Activated CD4-positive, alpha-beta memory T cell treated with anti-CD3 and anti-CD28 coated beads, Interleukin-2, amount 10 ng/mL, durations not matched to agents 7 days and 5 days (primary cell): ENCODE data around the gene LEFTY1. TPM values are rescaled to one million over a fixed set of nuclear protein-coding genes. Genes with fewer than 3 reads are reported as not detected.

Source experiments
- CTCF ChIA-PET: fragments of 350-600 bp; sonication (Branson Sonifier 250); formaldehyde crosslinking; loops from one replicate; lab custom pipeline; 2021; ENCODE audit warnings: antibody characterized with exemption, inconsistent platforms; lab: Charles Lee
- POLR2A ChIA-PET: fragments of 350-600 bp; sonication (Branson Sonifier 250); formaldehyde crosslinking; loops from one replicate; lab custom pipeline; 2021; ENCODE audit warnings: antibody characterized with exemption; lab: Charles Lee
- DNase-seq: peaks from one replicate; pipeline ENCODE4 v3.0.0-alpha.2; 2020
- H3K27ac Mint-ChIP-seq: one replicate; pipeline ENCODE4 v1.8.0; 2021; ENCODE audit warnings: mild to moderate bottlenecking, mixed read lengths
- H3K27me3 Mint-ChIP-seq: one replicate; pipeline ENCODE4 v1.8.0; 2021; ENCODE audit warnings: mixed read lengths
- H3K36me3 Mint-ChIP-seq: one replicate; pipeline ENCODE4 v1.8.0; 2021; ENCODE audit warnings: low read depth, mixed read lengths
- H3K4me1 Mint-ChIP-seq: one replicate; pipeline ENCODE4 v1.8.0; 2021; ENCODE audit warnings: mixed read lengths
- H3K4me3 Mint-ChIP-seq: one replicate; pipeline ENCODE4 v1.8.0; 2021; ENCODE audit warnings: mild to moderate bottlenecking, mixed read lengths
- H3K9me3 Mint-ChIP-seq: one replicate; pipeline ENCODE4 v1.8.0; 2021; ENCODE audit warnings: mixed read lengths
- total RNA-seq, 2 experiments: library from RNA; stranded (reverse); gene quantifications; one replicate each; pipeline ENCODE4 v1.2.3, GENCODE V29; 2021

The LEFTY1 gene
- total RNA-seq, 2 experiments from 2014 or later, result not detected

GRCh38 chr1:225851805-225852204 is 37.1 kb downstream of the LEFTY1 start:
- CTCF ChIA-PET, result no interaction called here
- no peaks in the 10 kb centered on the region for H3K9me3 Mint-ChIP-seq
- POLR2A ChIA-PET, result interaction anchor here (1.2 kb wide), 1 partner anchor 28 kb away, joined by 4 read pairs; no protein-coding TSS in a partner anchor
- peaks cover 34% of the 10 kb centered on the region for H3K4me1 Mint-ChIP-seq
- H3K4me3 Mint-ChIP-seq, result no peak overlapping the region
- H3K36me3 Mint-ChIP-seq, result peaks cover 75% of the 10 kb centered on the region
- H3K27me3 Mint-ChIP-seq, result no peaks in the 10 kb centered on the region
- H3K27ac Mint-ChIP-seq, result no peak overlapping the region
- no peak for DNase-seq

- H3K27me3 Mint-ChIP-seq, result no peaks in the 10 kb centered on the region
- peaks cover 29% of the 10 kb centered on the region for H3K4me1 Mint-ChIP-seq
- ChIA-PET CTCF (no interaction called here), POLR2A (no interaction called here)
- no peak for DNase-seq
- H3K4me3 Mint-ChIP-seq, result no peak overlapping the region
- H3K36me3 Mint-ChIP-seq, result peaks cover 73% of the 10 kb centered on the region
- no peak overlapping the region for H3K27ac Mint-ChIP-seq
- no peaks in the 10 kb centered on the region for H3K9me3 Mint-ChIP-seq
Observed at GRCh38 chr1:225850370-225850769, 38.6 kb downstream of the LEFTY1 start.

- Mint-ChIP-seq H3K36me3 (peaks cover 71% of the 10 kb centered on the region), H3K4me3 (no peak overlapping the region), H3K9me3 (no peaks in the 10 kb centered on the region), H3K27ac (no peak overlapping the region), H3K4me1 (peaks cover 28% of the 10 kb centered on the region), H3K27me3 (no peaks in the 10 kb centered on the region)
- no peak for DNase-seq
- POLR2A ChIA-PET, result interaction anchor here (1.0 kb wide), 1 partner anchor 150 kb away, joined by 3 read pairs; the partner anchor contains the start of gene SDE2
- CTCF ChIA-PET, result interaction anchor here (1.1 kb wide), 1 partner anchor 11 kb away, joined by 4 read pairs; no protein-coding TSS in a partner anchor
Observed at GRCh38 chr1:225849925-225850324, 39.0 kb downstream of the LEFTY1 start.

GRCh38 chr1:225848030-225848955 is 40.7 kb downstream of the LEFTY1 start:
- POLR2A ChIA-PET, result no interaction called here
- H3K27me3 Mint-ChIP-seq, result no peaks in the 10 kb centered on the region
- no peaks in the 10 kb centered on the region for H3K9me3 Mint-ChIP-seq
- DNase-seq, result no peak
- peaks cover 55% of the 10 kb centered on the region for H3K36me3 Mint-ChIP-seq
- no peak overlapping the region for H3K4me3 Mint-ChIP-seq
- H3K4me1 Mint-ChIP-seq, result peaks cover 28% of the 10 kb centered on the region
- CTCF ChIA-PET, result interaction anchor here (0.5 kb wide), 1 partner anchor 119 kb away, joined by 3 read pairs; no protein-coding TSS in a partner anchor
- no peak overlapping the region for H3K27ac Mint-ChIP-seq

- ChIA-PET CTCF (interaction anchor here (0.5 kb wide), 1 partner anchor 120 kb away, joined by 3 read pairs; no protein-coding TSS in a partner anchor), POLR2A (no interaction called here)
- Mint-ChIP-seq H3K27ac (no peak overlapping the region), H3K4me1 (peaks cover 28% of the 10 kb centered on the region), H3K36me3 (peaks cover 50% of the 10 kb centered on the region), H3K9me3 (no peaks in the 10 kb centered on the region), H3K27me3 (no peaks in the 10 kb centered on the region), H3K4me3 (no peak overlapping the region)
- no peak for DNase-seq
Observed at GRCh38 chr1:225847610-225848009, 41.3 kb downstream of the LEFTY1 start.

- CTCF ChIA-PET, result interaction anchor here (0.6 to 0.9 kb wide), 3 partner anchors 36 to 198 kb away, joined by 3 to 4 read pairs (median 3); partner anchors contain the start of genes SRP9 and TMEM63A
Observed at GRCh38 chr1:225846331-225847310, 42.3 kb downstream of the LEFTY1 start.

GRCh38 chr1:225845571-225846259 is 43.2 kb downstream of the LEFTY1 start:
- ChIA-PET POLR2A (interaction anchor here (0.7 to 1.4 kb wide), 3 partner anchors 21 to 68 kb away, joined by 3 read pairs; partner anchors contain the start of gene SRP9), CTCF (no interaction called here)
- no peak overlapping the region for H3K27ac Mint-ChIP-seq
- no peaks in the 10 kb centered on the region for H3K9me3 Mint-ChIP-seq
- no peak overlapping the region for H3K4me3 Mint-ChIP-seq
- peak; percentile 28 for DNase-seq
- peaks cover 34% of the 10 kb centered on the region for H3K36me3 Mint-ChIP-seq
- no peaks in the 10 kb centered on the region for H3K27me3 Mint-ChIP-seq
- peaks cover 29% of the 10 kb centered on the region for H3K4me1 Mint-ChIP-seq

More at GRCh38 chr1:225846331-225847310, 42.3 kb downstream of the LEFTY1 start:
- no peaks in the 10 kb centered on the region for H3K27me3 Mint-ChIP-seq
- H3K27ac Mint-ChIP-seq, result no peak overlapping the region
- H3K36me3 Mint-ChIP-seq, result peaks cover 40% of the 10 kb centered on the region
- POLR2A ChIA-PET, result interaction anchor here (1.4 kb wide), 2 partner anchors 20 to 35 kb away, joined by 3 read pairs; no protein-coding TSS in a partner anchor
- H3K9me3 Mint-ChIP-seq, result no peaks in the 10 kb centered on the region
- no peak for DNase-seq
- H3K4me1 Mint-ChIP-seq, result peaks cover 28% of the 10 kb centered on the region
- H3K4me3 Mint-ChIP-seq, result no peak overlapping the region

- Mint-ChIP-seq H3K9me3 (no peaks in the 10 kb centered on the region), H3K4me1 (peaks cover 26% of the 10 kb centered on the region), H3K27ac (no peak overlapping the region), H3K4me3 (no peak overlapping the region), H3K36me3 (peaks cover 30% of the 10 kb centered on the region), H3K27me3 (no peaks in the 10 kb centered on the region)
- CTCF ChIA-PET, result no interaction called here
- DNase-seq, result no peak
- POLR2A ChIA-PET, result interaction anchor here (0.7 to 1.4 kb wide), 2 partner anchors 36 to 68 kb away, joined by 3 read pairs; partner anchors contain the start of gene SRP9
Observed at GRCh38 chr1:225845097-225845496, 43.8 kb downstream of the LEFTY1 start.

GRCh38 chr1:225844236-225845061 is 44.5 kb downstream of the LEFTY1 start:
- Mint-ChIP-seq H3K36me3 (peaks cover 25% of the 10 kb centered on the region), H3K27ac (no peak overlapping the region), H3K9me3 (no peaks in the 10 kb centered on the region), H3K4me3 (no peak overlapping the region), H3K4me1 (peaks cover 21% of the 10 kb centered on the region), H3K27me3 (no peaks in the 10 kb centered on the region)
- no peak for DNase-seq
- POLR2A ChIA-PET, result no interaction called here
- CTCF ChIA-PET, result no interaction called here

- CTCF ChIA-PET, result no interaction called here
- Mint-ChIP-seq H3K27me3 (no peaks in the 10 kb centered on the region), H3K36me3 (peaks cover 17% of the 10 kb centered on the region), H3K4me1 (peaks cover 15% of the 10 kb centered on the region), H3K9me3 (no peaks in the 10 kb centered on the region), H3K4me3 (no peak overlapping the region), H3K27ac (no peak overlapping the region)
- no peak for DNase-seq
- POLR2A ChIA-PET, result no interaction called here
Observed at GRCh38 chr1:225843426-225843795, 45.5 kb downstream of the LEFTY1 start.

- Mint-ChIP-seq H3K36me3 (peaks cover 12% of the 10 kb centered on the region), H3K27me3 (no peaks in the 10 kb centered on the region), H3K27ac (no peak overlapping the region), H3K4me1 (peaks cover 10% of the 10 kb centered on the region), H3K9me3 (no peaks in the 10 kb centered on the region), H3K4me3 (no peak overlapping the region)
- DNase-seq, result no peak
- POLR2A ChIA-PET, result interaction anchor here (0.6 to 1.0 kb wide), 2 partner anchors 62 to 80 kb away, joined by 3 to 4 read pairs; no protein-coding TSS in a partner anchor
- CTCF ChIA-PET, result interaction anchor here (0.9 kb wide), 1 partner anchor 69 kb away, joined by 3 read pairs; no protein-coding TSS in a partner anchor
Observed at GRCh38 chr1:225842788-225843425, 46.0 kb downstream of the LEFTY1 start.
